H9 (cell line): ENCODE results near the gene RTP1. TPM values are rescaled to one million over a fixed set of nuclear protein-coding genes. Genes with fewer than 3 reads are reported as not detected.

Source experiments
- DNase-seq: peaks from one replicate; pipeline ENCODE4 v3.0.0-alpha.2; 2017
- H2AFZ ChIP-seq: one replicate; pipeline ENCODE4 v1.6.1; 2013; ENCODE audit warnings: mild to moderate bottlenecking, low read length, control low read depth, moderate library complexity
- H2AK5ac ChIP-seq: 2 replicates; pipeline ENCODE4 v1.6.1; 2013; ENCODE audit warnings: low read length, control low read depth, mixed read lengths; ENCODE audit not compliant: insufficient read length
- H2BK120ac ChIP-seq: one replicate; pipeline ENCODE4 v1.6.1; 2013; ENCODE audit warnings: low read depth, mild to moderate bottlenecking, low read length, control low read depth, inconsistent platforms; ENCODE audit not compliant: poor library complexity, severe bottlenecking
- H2BK12ac ChIP-seq: 2 replicates; pipeline ENCODE4 v1.6.1; 2013; ENCODE audit warnings: low read length, control low read depth, mixed read lengths, low read depth; ENCODE audit not compliant: insufficient read length
- H2BK15ac ChIP-seq: 2 replicates; pipeline ENCODE4 v1.6.1; 2013; ENCODE audit warnings: low read depth, low read length, control low read depth
- H2BK20ac ChIP-seq: one replicate; pipeline ENCODE4 v1.6.1; 2013; ENCODE audit warnings: low read depth, mild to moderate bottlenecking, low read length, control low read depth, inconsistent platforms; ENCODE audit not compliant: poor library complexity, severe bottlenecking
- H2BK5ac ChIP-seq: 2 replicates; pipeline ENCODE4 v1.6.1; 2013; ENCODE audit warnings: low read length, control low read depth, mixed read lengths; ENCODE audit not compliant: insufficient read length
- H3K14ac ChIP-seq: 2 replicates; pipeline ENCODE4 v1.6.1; 2013; ENCODE audit warnings: low read length, control low read depth; ENCODE audit not compliant: insufficient read depth
- H3K18ac ChIP-seq: 2 replicates; pipeline ENCODE4 v1.6.1; 2013; ENCODE audit warnings: low read depth, mild to moderate bottlenecking, mixed read lengths, low read length, control low read depth; ENCODE audit not compliant: insufficient read length
- H3K23ac ChIP-seq: 2 replicates; pipeline ENCODE4 v1.6.1; 2013; ENCODE audit warnings: low read length, control low read depth, mixed read lengths, low read depth; ENCODE audit not compliant: insufficient read length
- H3K23me2 ChIP-seq: 2 replicates; pipeline ENCODE4 v1.6.1; 2013; ENCODE audit warnings: low read depth, mild to moderate bottlenecking, mixed read lengths, low read length, control low read depth; ENCODE audit not compliant: insufficient read length, poor library complexity, severe bottlenecking
- H3K27ac ChIP-seq: 2 replicates; pipeline ENCODE4 v1.5.1; 2013; ENCODE audit warnings: low read length, control low read depth, mixed read lengths, low read depth; ENCODE audit not compliant: insufficient read length
- H3K27me3 ChIP-seq: 2 replicates; pipeline ENCODE4 v1.6.1; 2013; ENCODE audit warnings: low read length, control low read depth, inconsistent platforms; ENCODE audit not compliant: insufficient read depth
- H3K4ac ChIP-seq: 2 replicates; pipeline ENCODE4 v1.6.1; 2013; ENCODE audit warnings: low read depth, mild to moderate bottlenecking, control low read depth, inconsistent platforms, low read length, moderate library complexity
- H3K4me1 ChIP-seq: 2 replicates; pipeline ENCODE4 v1.6.1; 2013; ENCODE audit warnings: low read length, control low read depth, inconsistent platforms; ENCODE audit not compliant: insufficient read depth
- H3K4me2 ChIP-seq: 2 replicates; pipeline ENCODE4 v1.6.1; 2013; ENCODE audit warnings: low read length, control low read depth, mixed read lengths; ENCODE audit not compliant: insufficient read length, insufficient read depth
- H3K56ac ChIP-seq: 2 replicates; pipeline ENCODE4 v1.6.1; 2013; ENCODE audit warnings: low read depth, mild to moderate bottlenecking, mixed read lengths, low read length, control low read depth; ENCODE audit not compliant: insufficient read length
- H3K79me1 ChIP-seq: 2 replicates; pipeline ENCODE4 v1.6.1; 2013; ENCODE audit warnings: low read depth, mild to moderate bottlenecking, moderate library complexity, low read length, control low read depth, inconsistent platforms; ENCODE audit not compliant: insufficient read depth, poor library complexity, severe bottlenecking
- H3K79me2 ChIP-seq: 2 replicates; pipeline ENCODE4 v1.6.1; 2013; ENCODE audit warnings: low read length, control low read depth, inconsistent platforms; ENCODE audit not compliant: insufficient read depth
- H3K9ac ChIP-seq: 2 replicates; pipeline ENCODE4 v1.6.1; 2013; ENCODE audit warnings: low read length, control low read depth, mixed read lengths; ENCODE audit not compliant: insufficient read length; ENCODE audit errors: extremely low read depth
- H3K9me3 ChIP-seq: one replicate; pipeline ENCODE4 v1.6.1; 2013; ENCODE audit warnings: low read depth, low read length, inconsistent platforms; ENCODE audit not compliant: control insufficient read depth
- H3T11ph ChIP-seq: one replicate; pipeline ENCODE4 v1.6.1; 2013; ENCODE audit warnings: mild to moderate bottlenecking, low read length, control low read depth, inconsistent platforms
- H4K20me1 ChIP-seq: one replicate; pipeline ENCODE4 v1.6.1; 2013; ENCODE audit not compliant: control insufficient read depth, insufficient read length, insufficient read depth
- H4K5ac ChIP-seq: 2 replicates; pipeline ENCODE4 v1.6.1; 2013; ENCODE audit warnings: low read depth, mild to moderate bottlenecking, mixed read lengths, low read length, control low read depth; ENCODE audit not compliant: insufficient read length
- H4K8ac ChIP-seq: replicated peaks from 2 replicates; pipeline ENCODE4 v1.6.1; 2013; ENCODE audit warnings: low read length, control low read depth, mixed read lengths, low read depth; ENCODE audit not compliant: insufficient read length
- H4K91ac ChIP-seq: 2 replicates; pipeline ENCODE4 v1.6.1; 2013; ENCODE audit warnings: low read depth, mild to moderate bottlenecking, moderate library complexity, mixed read lengths, low read length, control low read depth; ENCODE audit not compliant: insufficient read length
- H3K27ac Mint-ChIP-seq, 3 experiments: 2 replicates in 2 of 3; 3 replicates in 1 of 3; pipeline ENCODE4 v1.8.0; 2020 to 2021; ENCODE audit warnings: mixed read lengths in 3 of 3, mild to moderate bottlenecking in 1 of 3, moderate library complexity in 1 of 3
- H3K27me3 Mint-ChIP-seq: 2 replicates; pipeline ENCODE4 v1.8.0; 2021; ENCODE audit warnings: low read depth, mild to moderate bottlenecking, moderate library complexity, mixed read lengths
- H3K36me3 Mint-ChIP-seq, 3 experiments: 2 replicates in 2 of 3; 3 replicates in 1 of 3; pipeline ENCODE4 v1.8.0; 2020 to 2021; ENCODE audit warnings: low read depth in 3 of 3, mixed read lengths in 3 of 3; ENCODE audit not compliant: insufficient read depth in 1 of 3
- H3K4me1 Mint-ChIP-seq, 2 experiments: 2 replicates each; pipeline ENCODE4 v1.8.0; 2020; ENCODE audit warnings: mixed read lengths in 2 of 2
- H3K4me3 Mint-ChIP-seq, 2 experiments: 2 replicates in 1 of 2; 3 replicates in 1 of 2; pipeline ENCODE4 v1.8.0; 2020 to 2021; ENCODE audit warnings: mild to moderate bottlenecking in 2 of 2, mixed read lengths in 2 of 2, moderate library complexity in 1 of 2
- H3K9me3 Mint-ChIP-seq, 2 experiments: 2 replicates in 1 of 2; 3 replicates in 1 of 2; pipeline ENCODE4 v1.8.0; 2020; ENCODE audit warnings: mild to moderate bottlenecking in 2 of 2, mixed read lengths in 2 of 2, moderate library complexity in 1 of 2
- WGBS: extraction: QIAGEN DNeasy Blood & Tissue Kit; methylation state at CpG from one replicate; pipeline ENCODE4 v1.1.7; 2013; ENCODE audit warnings: missing lambda C conversion rate, low lambda C conversion rate, mixed read lengths; ENCODE audit not compliant: insufficient read length; ENCODE audit errors: extremely low coverage; 5-methylcytosine and 5-hydroxymethylcytosine counted together
- total RNA-seq: library from RNA; stranded (reverse); gene quantifications from 2 replicates; pipeline ENCODE4 v1.2.1, GENCODE V29; 2021
- TF ChIP-seq, protein P1 (sequence below): fragments of 200-600 bp; sonication (generic); conservative IDR thresholded peaks from 3 replicates; pipeline ENCODE4 v1.8.0; 2021; ENCODE audit warnings: antibody characterized with exemption, mild to moderate bottlenecking

RTP1 gene
- total RNA-seq, 1 experiment from 2014 or later: 6.6 TPM

DNA sequence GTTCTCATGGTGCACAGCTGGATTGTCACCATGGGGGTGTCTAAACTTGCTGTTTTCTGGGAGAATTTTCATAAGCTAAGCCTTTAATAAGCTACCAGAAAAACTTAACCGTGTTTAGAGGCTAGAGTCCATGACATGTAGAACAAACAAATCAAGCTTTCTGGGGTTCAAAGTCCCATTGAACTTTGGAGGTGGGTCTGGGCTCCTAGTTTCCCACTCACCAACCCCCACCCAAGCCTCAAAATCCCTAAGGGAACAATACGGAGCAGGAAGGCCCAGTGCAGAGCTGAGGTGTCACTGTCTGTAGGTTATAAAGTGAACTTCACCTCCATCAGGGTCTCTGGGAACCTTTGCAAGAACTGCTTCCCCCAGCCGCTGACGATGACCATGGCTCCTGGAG is 25.5 kb downstream of the RTP1 start:
- no peak overlapping the region for H3K4me2 ChIP-seq
- Mint-ChIP-seq H3K9me3 (no peaks in the 10 kb centered on the region; a peak in 1 of 5 replicates), H3K27me3 (peaks cover 3% of the 10 kb centered on the region), H3K36me3 (no peaks in the 10 kb centered on the region), H3K4me1 (peaks cover 6 to 13% of the 10 kb centered on the region in 2 experiments; a peak in 3 of 4 replicates), H3K27ac (no peak overlapping the region), H3K4me3 (no peak overlapping the region)
- H3K23me2 ChIP-seq: no peaks in the 10 kb centered on the region
- H3K23ac ChIP-seq: no peak overlapping the region
- H4K5ac ChIP-seq: no peak overlapping the region
- no peak overlapping the region for H3K4ac ChIP-seq
- no peaks in the 10 kb centered on the region for H4K20me1 ChIP-seq
- no peak overlapping the region for H3K56ac ChIP-seq
- no peak overlapping the region for H3K18ac ChIP-seq
- H3K9me3 ChIP-seq: no peaks in the 10 kb centered on the region
- no peak overlapping the region for H2BK5ac ChIP-seq
- H3K4me1 ChIP-seq: no peaks in the 10 kb centered on the region
- no peak for DNase-seq
- H3K27ac ChIP-seq: no peak overlapping the region
- H2BK15ac ChIP-seq: no peak overlapping the region
- TF ChIP-seq, protein P1, sequence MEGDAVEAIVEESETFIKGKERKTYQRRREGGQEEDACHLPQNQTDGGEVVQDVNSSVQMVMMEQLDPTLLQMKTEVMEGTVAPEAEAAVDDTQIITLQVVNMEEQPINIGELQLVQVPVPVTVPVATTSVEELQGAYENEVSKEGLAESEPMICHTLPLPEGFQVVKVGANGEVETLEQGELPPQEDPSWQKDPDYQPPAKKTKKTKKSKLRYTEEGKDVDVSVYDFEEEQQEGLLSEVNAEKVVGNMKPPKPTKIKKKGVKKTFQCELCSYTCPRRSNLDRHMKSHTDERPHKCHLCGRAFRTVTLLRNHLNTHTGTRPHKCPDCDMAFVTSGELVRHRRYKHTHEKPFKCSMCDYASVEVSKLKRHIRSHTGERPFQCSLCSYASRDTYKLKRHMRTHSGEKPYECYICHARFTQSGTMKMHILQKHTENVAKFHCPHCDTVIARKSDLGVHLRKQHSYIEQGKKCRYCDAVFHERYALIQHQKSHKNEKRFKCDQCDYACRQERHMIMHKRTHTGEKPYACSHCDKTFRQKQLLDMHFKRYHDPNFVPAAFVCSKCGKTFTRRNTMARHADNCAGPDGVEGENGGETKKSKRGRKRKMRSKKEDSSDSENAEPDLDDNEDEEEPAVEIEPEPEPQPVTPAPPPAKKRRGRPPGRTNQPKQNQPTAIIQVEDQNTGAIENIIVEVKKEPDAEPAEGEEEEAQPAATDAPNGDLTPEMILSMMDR: no peak
- no peak overlapping the region for H3K9ac ChIP-seq
- H3K79me2 ChIP-seq: no peaks in the 10 kb centered on the region
- no peak overlapping the region for H2BK120ac ChIP-seq
- H3T11ph ChIP-seq: no peak overlapping the region
- no peak overlapping the region for H2BK20ac ChIP-seq
- no peaks in the 10 kb centered on the region for H3K79me1 ChIP-seq
- no peak overlapping the region for H2BK12ac ChIP-seq
- no CpG with 5 or more reads among the region's 4 CpGs for whole genome bisulfite sequencing
- no peak overlapping the region for H4K8ac ChIP-seq
- no peak overlapping the region for H2AFZ ChIP-seq
- H2AK5ac ChIP-seq: no peak overlapping the region
- H4K91ac ChIP-seq: no peak overlapping the region
- H3K14ac ChIP-seq: no peak overlapping the region; the same call in 1 of the 2 replicates
- no peaks in the 10 kb centered on the region for H3K27me3 ChIP-seq
